Mesothelial cell of epicardium (in vitro differentiated cells): ENCODE results near the gene USP6NL. TPM values are rescaled to one million over a fixed set of nuclear protein-coding genes. Genes with fewer than 3 reads are reported as not detected.

Experiments used
- DNase-seq, 2 experiments: peaks; one replicate each; pipeline ENCODE4 v3.0.0; 2021; ENCODE audit warnings: low spot score in 2 of 2; ENCODE audit not compliant: unreplicated experiment in 2 of 2
- H3K27ac Mint-ChIP-seq: 2 replicates; pipeline ENCODE4 v1.8.0; 2021; ENCODE audit warnings: mixed read lengths
- H3K27me3 Mint-ChIP-seq: 2 replicates; pipeline ENCODE4 v1.8.0; 2021; ENCODE audit warnings: low read depth, mixed read lengths
- H3K36me3 Mint-ChIP-seq: 2 replicates; pipeline ENCODE4 v1.8.0; 2021; ENCODE audit warnings: mixed read lengths
- H3K4me1 Mint-ChIP-seq: 2 replicates; pipeline ENCODE4 v1.8.0; 2021; ENCODE audit warnings: mixed read lengths
- H3K4me3 Mint-ChIP-seq: 2 replicates; pipeline ENCODE4 v1.8.0; 2021; ENCODE audit warnings: mild to moderate bottlenecking, moderate library complexity, mixed read lengths
- H3K9me3 Mint-ChIP-seq: 2 replicates; pipeline ENCODE4 v1.8.0; 2021; ENCODE audit warnings: mixed read lengths
- CTCF ChIP-seq: fragments of 200-600 bp; sonication (generic); IDR thresholded peaks from one replicate; pipeline ENCODE4 v1.5.0; 2021; ENCODE audit warnings: antibody characterized with exemption; ENCODE audit not compliant: unreplicated experiment
- total RNA-seq: library from RNA; stranded (reverse); gene quantifications from 3 replicates; pipeline ENCODE4 v1.2.1, GENCODE V29; 2021

Gene USP6NL
- total RNA-seq, 1 donor from 2014 or later: 35.8 TPM

- H3K27ac Mint-ChIP-seq: no peak overlapping the region
- H3K27me3 Mint-ChIP-seq: no peaks in the 10 kb centered on the region
- TF ChIP-seq CTCF: no peak
- H3K4me1 Mint-ChIP-seq: peaks cover 11% of the 10 kb centered on the region
- H3K4me3 Mint-ChIP-seq: no peak overlapping the region
- no peaks in the 10 kb centered on the region for H3K36me3 Mint-ChIP-seq
- H3K9me3 Mint-ChIP-seq: no peaks in the 10 kb centered on the region
- DNase-seq: no peak
Measured at GRCh38 chr10:11647676-11648075, 36.2 kb upstream of the USP6NL start.

DNA sequence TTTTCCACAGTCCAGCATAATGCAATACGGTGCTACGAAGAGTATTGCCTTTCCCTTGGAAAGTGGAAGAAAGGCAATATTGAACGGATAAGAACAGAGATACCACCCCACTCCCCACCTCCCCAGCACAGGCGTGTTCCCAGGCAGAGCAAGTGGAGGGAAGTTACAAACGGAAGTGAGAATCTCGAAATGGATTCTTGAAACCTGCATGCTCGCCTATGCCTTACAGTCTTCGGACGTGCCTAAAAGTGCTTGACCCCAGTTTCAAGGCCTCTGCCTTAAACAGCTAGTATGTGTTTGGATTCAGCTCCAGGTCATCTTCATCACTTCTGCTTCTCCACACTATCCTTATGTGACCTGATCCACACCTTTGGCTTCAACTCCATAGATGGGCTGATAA is 35.0 kb upstream of the USP6NL start:
- H3K27me3 Mint-ChIP-seq: no peaks in the 10 kb centered on the region
- no peaks in the 10 kb centered on the region for H3K9me3 Mint-ChIP-seq
- no peak for DNase-seq
- no peaks in the 10 kb centered on the region for H3K36me3 Mint-ChIP-seq
- no peak overlapping the region for H3K4me3 Mint-ChIP-seq
- no peak overlapping the region for H3K27ac Mint-ChIP-seq
- peaks cover 11% of the 10 kb centered on the region for H3K4me1 Mint-ChIP-seq
- TF ChIP-seq CTCF: no peak

DNA sequence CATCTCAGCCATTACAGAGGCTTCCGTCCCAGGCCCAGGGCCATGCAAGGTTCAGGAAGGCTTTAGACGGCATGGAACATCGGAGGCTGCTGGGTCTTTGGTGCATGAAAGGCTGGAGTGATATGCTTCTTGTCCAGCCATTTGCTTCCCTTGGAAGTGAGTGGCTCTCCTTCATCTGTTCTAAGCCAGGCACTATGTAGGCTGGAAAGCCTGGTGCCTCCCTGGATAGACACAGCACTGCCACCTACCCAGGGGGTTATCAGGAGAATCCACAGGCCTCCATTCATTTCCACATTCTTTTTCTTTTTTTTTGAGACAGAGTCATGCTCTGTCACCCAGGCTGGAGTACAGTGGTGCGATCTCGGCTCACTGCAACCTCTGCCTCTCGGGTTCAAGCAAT is 31.6 kb upstream of the USP6NL start:
- Mint-ChIP-seq H3K9me3 (no peaks in the 10 kb centered on the region), H3K4me3 (no peak overlapping the region), H3K36me3 (no peaks in the 10 kb centered on the region), H3K4me1 (peaks cover 11% of the 10 kb centered on the region), H3K27ac (no peak overlapping the region), H3K27me3 (no peaks in the 10 kb centered on the region)
- no peak for TF ChIP-seq CTCF
- DNase-seq: no peak

GRCh38 chr10:11642566-11642965 is 31.1 kb upstream of the USP6NL start:
- Mint-ChIP-seq H3K4me1 (peaks cover 9% of the 10 kb centered on the region), H3K27me3 (no peaks in the 10 kb centered on the region), H3K9me3 (no peaks in the 10 kb centered on the region), H3K4me3 (no peak overlapping the region), H3K36me3 (no peaks in the 10 kb centered on the region), H3K27ac (no peak overlapping the region)
- DNase-seq: no peak
- no peak for TF ChIP-seq CTCF

DNA sequence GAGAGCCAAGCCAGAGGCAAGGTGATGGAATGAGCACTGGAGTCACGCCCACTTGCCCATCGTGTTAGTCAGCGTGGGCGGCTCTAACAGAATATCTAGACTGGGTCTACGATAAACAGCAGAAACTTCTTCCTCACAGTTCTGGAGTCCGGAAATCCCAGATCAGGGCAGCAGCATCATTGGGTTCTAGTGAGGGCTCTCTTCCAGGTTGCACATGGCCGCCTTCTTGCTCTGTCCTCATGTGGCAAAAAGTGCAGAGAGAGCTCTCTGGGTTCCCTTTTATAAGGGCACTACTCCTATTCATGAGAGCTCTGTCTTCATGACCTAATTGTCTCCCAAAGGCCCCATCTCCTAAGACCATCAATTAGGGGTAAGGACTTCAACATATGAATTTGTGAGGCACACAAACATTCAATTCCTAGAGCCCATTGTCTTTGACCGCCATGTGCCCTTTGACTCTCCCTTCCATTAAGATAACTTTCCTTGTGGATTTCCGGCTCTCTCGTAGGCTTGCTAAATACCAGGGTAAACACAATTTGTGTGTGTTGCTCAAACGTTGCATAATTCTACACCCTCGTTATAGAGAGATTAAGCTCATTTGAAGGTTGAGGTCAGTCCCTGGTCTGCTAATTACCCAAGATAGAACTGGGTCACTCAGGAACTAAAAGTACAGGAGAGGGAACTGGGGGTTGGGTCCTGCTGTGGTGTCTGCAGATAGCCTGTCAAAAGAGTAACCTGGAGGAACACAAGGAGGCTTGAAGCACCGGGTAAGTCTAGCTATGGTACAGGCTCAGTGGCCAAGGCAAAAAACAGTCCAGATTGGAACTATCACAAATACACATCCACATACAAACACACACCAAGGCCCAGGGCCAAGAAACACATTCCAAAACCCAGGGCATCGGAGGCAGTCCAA is 28.7 kb upstream of the USP6NL start:
- no peaks in the 10 kb centered on the region for H3K36me3 Mint-ChIP-seq

More for the DNA sequence above, 28.7 kb upstream of the USP6NL start:
- no peaks in the 10 kb centered on the region for H3K27me3 Mint-ChIP-seq
- DNase-seq: no peak
- no peak overlapping the region for H3K4me3 Mint-ChIP-seq
- no peaks in the 10 kb centered on the region for H3K9me3 Mint-ChIP-seq
- no peak overlapping the region for H3K27ac Mint-ChIP-seq
- H3K4me1 Mint-ChIP-seq: no peaks in the 10 kb centered on the region
- TF ChIP-seq CTCF: no peak
